HepG2 (cell line): Measurements from ENCODE around the gene MRPS34. TPM values are rescaled to one million over a fixed set of nuclear protein-coding genes. Genes with fewer than 3 reads are reported as not detected.

Source experiments
- ATAC-seq: fragments of 200-7000 bp; cut with Tn5 transposase; 3 replicates; pipeline ENCODE4 v1.9.1; 2020; ENCODE audit warnings: mild to moderate bottlenecking, moderate library complexity
- BruUV-seq: library from RNA; stranded (reverse); fragments of 400-500 nt; replicated peaks from 2 replicates; lab custom pipeline; 2021; lab: Mats Ljungman, UMichigan
- CTCF ChIA-PET: fragments of 300-600 bp; formaldehyde crosslinking; extraction: SDS; loops from one replicate; lab custom pipeline; 2021; ENCODE audit warnings: low total read pairs, inconsistent platforms, low intra/inter-chr PET ratio; lab: Yijun Ruan, JAX
- POLR2A ChIA-PET: fragments of 350-600 bp; sonication (Branson Sonifier 250); formaldehyde crosslinking; loops from one replicate; lab custom pipeline; 2020; ENCODE audit warnings: antibody characterized with exemption, inconsistent platforms; lab: Yijun Ruan, JAX
- DNase-seq: peaks from one replicate; pipeline ENCODE4 v3.0.0-alpha.2; 2015; ENCODE audit warnings: low spot score
- FAIRE-seq: peaks from 3 replicates; lab custom pipeline; 2011; peaks lifted over from hg19 to GRCh38; lab: Jason Lieb, UNC
- H2AFZ ChIP-seq: one replicate; pipeline ENCODE4 v1.6.1; 2011; ENCODE audit warnings: low read length, inconsistent platforms
- H3K27ac ChIP-seq: fragments of 300-600 bp; 3 replicates; pipeline ENCODE4 v1.8.0; 2011; ENCODE audit warnings: mixed run types, mild to moderate bottlenecking, mixed read lengths, low read length, inconsistent platforms; ENCODE audit not compliant: insufficient read depth; ENCODE audit errors: extremely low read length
- H3K27me3 ChIP-seq, 2 experiments: fragments of 200-600 bp in 1 of 2; 2 replicates in 1 of 2; 3 replicates in 1 of 2; pipeline versions ENCODE4 v1.6.0 to v1.8.0; 2011; ENCODE audit warnings: low read length in 2 of 2, mild to moderate bottlenecking in 2 of 2, moderate library complexity in 2 of 2, inconsistent platforms in 1 of 2; ENCODE audit not compliant: insufficient read depth in 2 of 2, control insufficient read depth in 1 of 2
- H3K36me3 ChIP-seq, 2 experiments: fragments of 200-600 bp in 1 of 2; replicated peaks in 1 of 2; 2 replicates in 1 of 2; 3 replicates in 1 of 2; pipeline versions ENCODE4 v1.5.1 to v1.8.0; 2011; ENCODE audit warnings: low read length in 2 of 2, inconsistent platforms in 1 of 2; ENCODE audit not compliant: insufficient read depth in 2 of 2, control insufficient read depth in 1 of 2
- H3K4me1 ChIP-seq: 2 replicates; pipeline ENCODE4 v1.5.1; 2012; ENCODE audit warnings: low read length, inconsistent platforms; ENCODE audit not compliant: insufficient read depth
- H3K4me2 ChIP-seq: 2 replicates; pipeline ENCODE4 v1.6.0; 2011; ENCODE audit warnings: low read depth, low read length, inconsistent platforms
- H3K4me3 ChIP-seq, 3 experiments: fragments of 200-600 bp in 1 of 3; sonication (generic), shearing (Covaris generic) in 1 of 3; replicated peaks in 1 of 3; 2 replicates each; pipeline ENCODE4 v1.5.1; 2011 to 2016; ENCODE audit warnings: low read length in 3 of 3, inconsistent platforms in 2 of 3, low read depth in 2 of 3, mild to moderate bottlenecking in 2 of 3, control low read depth in 1 of 3, mixed read lengths in 1 of 3; ENCODE audit not compliant: insufficient read depth in 1 of 3
- H3K79me2 ChIP-seq: one replicate; pipeline ENCODE4 v1.6.1; 2011; ENCODE audit warnings: low read length, inconsistent platforms; ENCODE audit not compliant: insufficient read depth
- H3K9ac ChIP-seq: 2 replicates; pipeline ENCODE4 v1.6.0; 2011; ENCODE audit warnings: mild to moderate bottlenecking, low read depth, low read length, inconsistent platforms; ENCODE audit not compliant: insufficient read depth
- H3K9me3 ChIP-seq: 2 replicates; pipeline ENCODE4 v1.5.1; 2012; ENCODE audit warnings: mild to moderate bottlenecking, low read length
- H4K20me1 ChIP-seq: 2 replicates; pipeline ENCODE4 v1.6.0; 2011; ENCODE audit warnings: inconsistent platforms, mild to moderate bottlenecking, low read length, moderate library complexity; ENCODE audit not compliant: insufficient read depth
- GTF3A ChIP-seq: sonication (generic); formaldehyde crosslinking; conservative IDR thresholded peaks from 2 replicates; pipeline ENCODE4 v1.4.0; 2020; ENCODE audit warnings: mild to moderate bottlenecking, missing genetic modification reagents
- GZF1 ChIP-seq: sonication (generic); formaldehyde crosslinking; IDR thresholded peaks from 2 replicates; pipeline ENCODE4 v1.5.1; 2020; ENCODE audit warnings: mild to moderate bottlenecking, missing genetic modification reagents
- RAD21 ChIP-seq: fragments of 450-650 bp; formaldehyde crosslinking; IDR thresholded peaks from 2 replicates; pipeline ENCODE4 v1.5.0; 2020; ENCODE audit warnings: mild to moderate bottlenecking
- SOX6 ChIP-seq, 2 experiments: fragments of 450-650 bp in 1 of 2; sonication (generic) in 1 of 2; formaldehyde crosslinking in 1 of 2; IDR thresholded peaks; 2 replicates each; pipeline versions ENCODE4 v1.4.0 to v1.6.1; 2017 to 2020; ENCODE audit warnings: antibody characterized with exemption in 1 of 2, mild to moderate bottlenecking in 1 of 2, missing genetic modification reagents in 1 of 2
- ZNF17 ChIP-seq: sonication (generic); formaldehyde crosslinking; IDR thresholded peaks from 2 replicates; pipeline ENCODE4 v1.5.0; 2020; ENCODE audit warnings: mild to moderate bottlenecking, missing genetic modification reagents
- ZNF562 ChIP-seq: sonication (generic); formaldehyde crosslinking; IDR thresholded peaks from 2 replicates; pipeline ENCODE4 v1.8.0; 2022; ENCODE audit warnings: missing genetic modification reagents, borderline replicate concordance
- ZNF772 ChIP-seq: sonication (generic); formaldehyde crosslinking; IDR thresholded peaks from 2 replicates; pipeline ENCODE4 v1.5.0; 2020; ENCODE audit warnings: mild to moderate bottlenecking, missing genetic modification reagents
- ZNF782 ChIP-seq: sonication (generic); formaldehyde crosslinking; IDR thresholded peaks from 2 replicates; pipeline ENCODE4 v1.4.0; 2020; ENCODE audit warnings: missing genetic modification reagents, mild to moderate bottlenecking, borderline replicate concordance
- WGBS: methylation state at CpG from one replicate; pipeline ENCODE4 v1.1.6; 2017; ENCODE audit warnings: low lambda C conversion rate; 5-methylcytosine and 5-hydroxymethylcytosine counted together
- in situ Hi-C: cut with HindIII; loops from 2 replicates; pipeline ENCODE4 v1.10.0; 2017; ENCODE audit warnings: low pct_unique_long_range_greater_than_20kb; ENCODE audit not compliant: extremely low pct_ligation_motif_present
- intact Hi-C: fragments of 100-400 bp; cut with micrococcal nuclease; formaldehyde crosslinking; loops from one replicate; pipeline ENCODE4 v1.10.0; 2022; ENCODE audit not compliant: unreplicated experiment
- polyA plus RNA-seq, 8 experiments: library from polyadenylated mRNA; depleted of rRNA in 3 of 8; stranded (reverse) in 7 of 8; unstranded in 1 of 8; fragments of >200 nt; fragmentation: Illumina TruSeq in 4 of 8; extraction: Trizol in 4 of 8; gene quantifications; 2 replicates each; pipeline versions ENCODE4 v1.2.1 to v1.2.3, GENCODE V29; 2011 to 2016; ENCODE audit warnings: low read depth in 4 of 8, missing spikeins in 1 of 8, mixed read lengths in 1 of 8; ENCODE audit not compliant: insufficient read depth in 1 of 8
- total RNA-seq, 5 experiments: library from RNA; depleted of rRNA; stranded (reverse); fragments of >200 nt; fragmentation: Illumina TruSeq; extraction: Trizol; gene quantifications; 2 replicates each; pipeline ENCODE4 v1.2.3, GENCODE V29; 2016; ENCODE audit warnings: low read depth in 1 of 5
- TF ChIP-seq, protein P1 (sequence below): fragments of 450-650 bp; IDR thresholded peaks from 2 replicates; pipeline ENCODE4 v1.6.1; 2017
- TF ChIP-seq, protein P2 (sequence below): conservative IDR thresholded peaks from 2 replicates; pipeline ENCODE4 v1.6.1; 2018; ENCODE audit warnings: missing genetic modification reagents
- TF ChIP-seq, protein P3 (sequence below): sonication (generic); formaldehyde crosslinking; IDR thresholded peaks from 2 replicates; pipeline ENCODE4 v1.5.1; 2020; ENCODE audit warnings: mild to moderate bottlenecking, missing genetic modification reagents, borderline replicate concordance

The MRPS34 gene
- total and polyA plus RNA-seq, 2 of the 13 experiments (the other 11 are each of a cell fraction or from before 2014, with no cell fraction given) = 63.5 to 131 TPM

DNA sequence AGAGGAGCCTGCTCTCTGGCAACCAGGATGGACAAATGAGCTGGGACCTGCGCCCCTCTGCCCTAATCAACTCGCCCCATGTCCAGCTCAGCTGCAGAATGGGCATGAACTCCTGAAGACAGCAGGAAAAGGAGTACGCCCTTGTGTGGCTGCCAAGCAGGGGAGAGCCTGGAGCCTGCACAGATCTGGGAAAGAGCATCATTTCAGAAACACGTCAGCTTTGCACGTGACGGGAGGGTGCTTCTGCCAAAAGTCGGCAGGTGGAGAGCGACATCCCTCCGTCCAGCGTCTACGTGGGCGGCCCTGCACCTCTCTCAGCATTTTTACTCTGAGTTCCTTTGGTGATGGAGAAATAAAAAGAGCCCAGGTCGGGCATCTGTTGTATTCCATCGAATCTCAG, 20.1 kb downstream of the MRPS34 start:
- FAIRE-seq = no peak
- CTCF ChIA-PET = no interaction called here

More for the DNA sequence above, 20.1 kb downstream of the MRPS34 start:
- intact Hi-C loops (no loop called here), in situ Hi-C loops (no loop called here)
- no TSS peak for BruUV-seq
- Histone ChIP-seq H3K9me3 (no peaks in the 10 kb centered on the region), H3K4me3 (no peak overlapping the region), H3K79me2 (no peaks in the 10 kb centered on the region), H3K9ac (no peak overlapping the region), H3K4me1 (peaks cover 6% of the 10 kb centered on the region), H2AFZ (no peak overlapping the region), H4K20me1 (no peaks in the 10 kb centered on the region), H3K36me3 (peaks cover 15 to 54% of the 10 kb centered on the region in 2 experiments; a peak in 4 of 5 replicates), H3K27me3 (no peaks in the 10 kb centered on the region), H3K27ac (no peak overlapping the region), H3K4me2 (no peak overlapping the region)
- WGBS = 98% methylated on average over 14 of the region's 14 CpGs
- POLR2A ChIA-PET = no interaction called here
- no peak for ATAC-seq
- no peak for TF ChIP-seq GTF3A (CRISPR knock-in tag)
- TF ChIP-seq ZNF562 (CRISPR knock-in tag) = no peak
- TF ChIP-seq, protein P1, sequence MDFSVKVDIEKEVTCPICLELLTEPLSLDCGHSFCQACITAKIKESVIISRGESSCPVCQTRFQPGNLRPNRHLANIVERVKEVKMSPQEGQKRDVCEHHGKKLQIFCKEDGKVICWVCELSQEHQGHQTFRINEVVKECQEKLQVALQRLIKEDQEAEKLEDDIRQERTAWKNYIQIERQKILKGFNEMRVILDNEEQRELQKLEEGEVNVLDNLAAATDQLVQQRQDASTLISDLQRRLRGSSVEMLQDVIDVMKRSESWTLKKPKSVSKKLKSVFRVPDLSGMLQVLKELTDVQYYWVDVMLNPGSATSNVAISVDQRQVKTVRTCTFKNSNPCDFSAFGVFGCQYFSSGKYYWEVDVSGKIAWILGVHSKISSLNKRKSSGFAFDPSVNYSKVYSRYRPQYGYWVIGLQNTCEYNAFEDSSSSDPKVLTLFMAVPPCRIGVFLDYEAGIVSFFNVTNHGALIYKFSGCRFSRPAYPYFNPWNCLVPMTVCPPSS = no peak
- TF ChIP-seq, protein P2, sequence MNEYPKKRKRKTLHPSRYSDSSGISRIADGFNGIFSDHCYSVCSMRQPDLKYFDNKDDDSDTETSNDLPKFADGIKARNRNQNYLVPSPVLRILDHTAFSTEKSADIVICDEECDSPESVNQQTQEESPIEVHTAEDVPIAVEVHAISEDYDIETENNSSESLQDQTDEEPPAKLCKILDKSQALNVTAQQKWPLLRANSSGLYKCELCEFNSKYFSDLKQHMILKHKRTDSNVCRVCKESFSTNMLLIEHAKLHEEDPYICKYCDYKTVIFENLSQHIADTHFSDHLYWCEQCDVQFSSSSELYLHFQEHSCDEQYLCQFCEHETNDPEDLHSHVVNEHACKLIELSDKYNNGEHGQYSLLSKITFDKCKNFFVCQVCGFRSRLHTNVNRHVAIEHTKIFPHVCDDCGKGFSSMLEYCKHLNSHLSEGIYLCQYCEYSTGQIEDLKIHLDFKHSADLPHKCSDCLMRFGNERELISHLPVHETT = no peak
- TF ChIP-seq SOX6 (IDR thresholded peaks at IDR 0.05) = no peak
- no peak for TF ChIP-seq SOX6 (CRISPR knock-in tag; IDR thresholded peaks at IDR 0.05)
- TF ChIP-seq RAD21 (CRISPR knock-in tag) = no peak
- TF ChIP-seq ZNF772 = no peak
- TF ChIP-seq, protein P3, sequence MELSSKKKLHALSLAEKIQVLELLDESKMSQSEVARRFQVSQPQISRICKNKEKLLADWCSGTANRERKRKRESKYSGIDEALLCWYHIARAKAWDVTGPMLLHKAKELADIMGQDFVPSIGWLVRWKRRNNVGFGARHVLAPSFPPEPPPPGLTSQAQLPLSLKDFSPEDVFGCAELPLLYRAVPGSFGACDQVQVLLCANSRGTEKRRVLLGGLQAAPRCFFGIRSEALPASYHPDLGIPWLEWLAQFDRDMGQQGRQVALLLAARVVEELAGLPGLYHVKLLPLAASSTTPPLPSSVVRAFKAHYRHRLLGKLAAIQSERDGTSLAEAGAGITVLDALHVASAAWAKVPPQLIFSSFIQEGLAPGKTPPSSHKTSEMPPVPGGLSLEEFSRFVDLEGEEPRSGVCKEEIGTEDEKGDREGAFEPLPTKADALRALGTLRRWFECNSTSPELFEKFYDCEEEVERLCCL (CRISPR knock-in tag) = no peak
- TF ChIP-seq GZF1 (CRISPR knock-in tag) = no peak
- no peak for TF ChIP-seq ZNF17
- no peak for TF ChIP-seq ZNF782 (CRISPR knock-in tag)
- DNase-seq = no peak
